Neuronal stem cell (in vitro differentiated cells): ENCODE data around the gene ARHGAP21.
A peak's percentile ranks its signal among the peaks of the same experiment; 100 is the strongest.

Experiments used
- DNase-seq: peaks from one replicate; pipeline ENCODE4 v3.0.0-alpha.2; 2013; ENCODE audit warnings: low spot score
- H2AFZ ChIP-seq: one replicate; pipeline ENCODE4 v1.6.1; 2013; ENCODE audit warnings: mild to moderate bottlenecking, low read length, inconsistent platforms
- H2AK5ac ChIP-seq: 2 replicates; pipeline ENCODE4 v1.6.1; 2013; ENCODE audit warnings: low read depth, mild to moderate bottlenecking, inconsistent platforms, low read length, moderate library complexity, mixed read lengths
- H2BK120ac ChIP-seq: 2 replicates; pipeline ENCODE4 v1.6.1; 2013; ENCODE audit warnings: low read depth, mild to moderate bottlenecking, inconsistent platforms, low read length, moderate library complexity, mixed read lengths
- H2BK12ac ChIP-seq: one replicate; pipeline ENCODE4 v1.6.1; 2013; ENCODE audit warnings: low read length, inconsistent platforms
- H2BK15ac ChIP-seq: 2 replicates; pipeline ENCODE4 v1.6.1; 2013; ENCODE audit warnings: mild to moderate bottlenecking, low read length, inconsistent platforms, mixed read lengths
- H2BK5ac ChIP-seq: one replicate; pipeline ENCODE4 v1.6.1; 2013; ENCODE audit warnings: inconsistent platforms, mild to moderate bottlenecking, low read length, moderate library complexity
- H3K14ac ChIP-seq: one replicate; pipeline ENCODE4 v1.6.1; 2013; ENCODE audit warnings: low read length, inconsistent platforms
- H3K18ac ChIP-seq: 2 replicates; pipeline ENCODE4 v1.6.1; 2013; ENCODE audit warnings: low read length, inconsistent platforms
- H3K23ac ChIP-seq: 2 replicates; pipeline ENCODE4 v1.6.1; 2013; ENCODE audit warnings: low read depth, mild to moderate bottlenecking, mixed read lengths, low read length, inconsistent platforms; ENCODE audit not compliant: poor library complexity
- H3K27ac ChIP-seq: replicated peaks from 3 replicates; pipeline ENCODE4 v1.5.1; 2013; ENCODE audit warnings: low read length, inconsistent platforms
- H3K27me3 ChIP-seq, 3 experiments: 2 replicates each; pipeline ENCODE4 v1.6.1; 2013; ENCODE audit warnings: low read length in 3 of 3, mild to moderate bottlenecking in 2 of 3, inconsistent platforms in 1 of 3, low read depth in 1 of 3, mixed read lengths in 1 of 3, moderate library complexity in 1 of 3; ENCODE audit not compliant: control insufficient read depth in 3 of 3, insufficient read depth in 3 of 3
- H3K36me3 ChIP-seq, 2 donors: replicated peaks in 1 of 2; 2 replicates each; pipeline ENCODE4 v1.6.1; 2013; ENCODE audit warnings: low read length in 2 of 2; ENCODE audit not compliant: control insufficient read depth in 2 of 2, insufficient read depth in 2 of 2
- H3K4ac ChIP-seq: 2 replicates; pipeline ENCODE4 v1.6.1; 2013; ENCODE audit warnings: inconsistent platforms, mild to moderate bottlenecking, low read length, moderate library complexity
- H3K4me1 ChIP-seq, 2 donors: 1 replicate in 1 of 2; 2 replicates in 1 of 2; pipeline ENCODE4 v1.6.1; 2013; ENCODE audit warnings: low read length in 2 of 2, low read depth in 1 of 2; ENCODE audit not compliant: control insufficient read depth in 2 of 2, insufficient read depth in 1 of 2
- H3K4me2 ChIP-seq: one replicate; pipeline ENCODE4 v1.6.1; 2013; ENCODE audit warnings: mild to moderate bottlenecking, low read length, inconsistent platforms; ENCODE audit not compliant: insufficient read depth, poor library complexity, severe bottlenecking
- H3K4me3 ChIP-seq, 2 donors: 2 replicates each; pipeline ENCODE4 v1.5.1; 2013; ENCODE audit warnings: low read length in 2 of 2, mild to moderate bottlenecking in 2 of 2, inconsistent platforms in 1 of 2, moderate library complexity in 1 of 2
- H3K79me1 ChIP-seq: one replicate; pipeline ENCODE4 v1.6.1; 2013; ENCODE audit warnings: low read depth, mild to moderate bottlenecking, inconsistent platforms, low read length, moderate library complexity
- H3K9ac ChIP-seq: one replicate; pipeline ENCODE4 v1.6.1; 2013; ENCODE audit warnings: mild to moderate bottlenecking, low read depth, low read length, inconsistent platforms; ENCODE audit not compliant: poor library complexity
- H3K9me3 ChIP-seq, 2 donors: replicated peaks in 1 of 2; 2 replicates each; pipeline versions ENCODE3 to v1.6.1; 2013; ENCODE audit warnings: low read length in 2 of 2, mild to moderate bottlenecking in 2 of 2, inconsistent platforms in 1 of 2, low read depth in 1 of 2, mixed read lengths in 1 of 2, moderate library complexity in 1 of 2; ENCODE audit not compliant: control insufficient read depth in 2 of 2, insufficient read depth in 1 of 2
- H4K8ac ChIP-seq: one replicate; pipeline ENCODE4 v1.6.1; 2013; ENCODE audit warnings: low read depth, mild to moderate bottlenecking, inconsistent platforms, low read length, moderate library complexity
- H4K91ac ChIP-seq: one replicate; pipeline ENCODE4 v1.6.1; 2013; ENCODE audit warnings: low read length, low read depth, mild to moderate bottlenecking, inconsistent platforms; ENCODE audit not compliant: poor library complexity
- WGBS, 2 donors: extraction: QIAGEN DNeasy Blood & Tissue Kit; methylation state at CpG; one replicate each; pipeline ENCODE4 v1.1.7; 2013; ENCODE audit warnings: missing lambda C conversion rate in 2 of 2, mixed read lengths in 1 of 2; ENCODE audit not compliant: insufficient read length in 2 of 2, insufficient replicate concordance in 1 of 2; ENCODE audit errors: extremely low coverage in 2 of 2; 5-methylcytosine and 5-hydroxymethylcytosine counted together

Gene ARHGAP21

DNA sequence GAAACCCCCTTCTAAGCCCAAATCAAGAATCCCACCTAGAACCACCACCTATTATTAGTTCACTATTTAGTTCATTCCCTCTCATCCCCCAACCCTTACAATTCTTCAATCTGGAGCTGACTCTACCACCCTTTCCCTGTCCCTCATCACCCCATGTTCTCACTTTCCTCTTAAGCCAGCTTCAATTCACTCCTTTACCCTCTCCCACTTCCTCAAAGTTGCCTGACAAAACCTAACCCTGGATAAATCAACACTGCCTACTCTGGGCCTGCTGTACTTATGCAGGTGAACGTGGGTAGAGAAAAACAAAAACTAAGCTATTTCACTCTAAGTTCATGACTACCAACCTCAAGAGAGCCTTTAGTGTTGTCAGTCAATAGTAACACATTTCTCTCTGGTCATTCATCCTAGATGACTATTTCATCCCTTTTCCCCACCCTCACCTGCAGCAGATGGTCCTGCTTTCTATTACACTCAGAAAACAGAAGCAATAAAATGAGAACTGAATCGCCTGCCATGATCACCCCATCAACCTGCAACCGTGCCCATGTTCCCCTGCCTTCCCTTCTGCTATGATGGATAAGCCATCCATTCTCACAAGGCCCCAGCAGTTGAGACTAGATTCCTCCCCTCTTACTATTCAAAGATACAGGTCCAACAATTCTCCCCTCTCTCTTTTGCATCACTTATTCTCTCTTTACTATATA is 52.6 kb downstream of the ARHGAP21 start:
- Histone ChIP-seq H2AK5ac (no peak overlapping the region), H3K18ac (no peak overlapping the region), H4K8ac (no peak overlapping the region), H3K27me3 (no peaks in the 10 kb centered on the region), H2AFZ (no peak overlapping the region), H2BK12ac (no peak overlapping the region), H4K91ac (no peak overlapping the region), H2BK120ac (no peak overlapping the region), H3K9me3 (peaks cover 2 to 36% of the 10 kb centered on the region in 2 donors), H2BK15ac (no peak overlapping the region), H2BK5ac (no peak overlapping the region), H3K14ac (no peak overlapping the region), H3K36me3 (peaks cover 4 to 47% of the 10 kb centered on the region in 2 donors), H3K27ac (no peak overlapping the region), H3K9ac (no peak overlapping the region), H3K79me1 (peaks cover 2% of the 10 kb centered on the region), H3K4me3 (no peak overlapping the region), H3K4me2 (no peak overlapping the region), H3K4ac (no peak overlapping the region), H3K23ac (no peak overlapping the region), H3K4me1 (no peaks in the 10 kb centered on the region)
- no CpG with 5 or more reads among the region's 3 CpGs for WGBS, 2 donors
- no peak for DNase-seq

DNA sequence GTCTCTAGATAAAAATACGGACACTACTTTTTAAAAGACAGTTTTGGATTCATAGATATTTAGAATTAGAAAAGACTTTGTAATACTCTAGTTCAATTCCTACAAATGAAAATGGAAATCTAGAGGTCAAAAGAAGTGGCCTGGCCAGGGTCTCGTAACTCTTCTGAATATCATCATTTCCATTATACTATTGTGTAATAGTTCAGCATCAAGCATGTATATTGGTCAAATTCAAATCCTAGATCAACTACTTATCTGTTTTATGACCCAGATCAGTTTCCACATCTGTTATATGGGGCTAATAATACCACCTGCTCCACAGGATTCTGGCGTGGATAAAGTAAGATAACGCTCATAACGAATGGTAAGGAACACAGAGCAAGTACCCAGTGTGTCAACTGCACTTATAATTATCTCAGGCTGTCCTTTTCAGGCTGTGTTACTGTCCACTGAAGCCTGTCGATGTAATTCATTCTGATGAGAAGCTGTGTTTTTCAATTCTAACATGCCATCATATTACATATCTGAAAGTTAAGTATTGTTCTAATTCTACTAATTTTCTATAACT is 54.3 kb downstream of the ARHGAP21 start:
- Histone ChIP-seq H3K4me2 (no peak overlapping the region), H3K23ac (no peak overlapping the region), H4K8ac (no peak overlapping the region), H3K9ac (no peak overlapping the region), H2AFZ (no peak overlapping the region), H3K36me3 (peaks cover 4 to 60% of the 10 kb centered on the region in 2 donors), H3K27me3 (no peaks in the 10 kb centered on the region), H2AK5ac (no peak overlapping the region), H3K4ac (no peak overlapping the region), H3K4me1 (no peaks in the 10 kb centered on the region), H3K9me3 (peaks cover 2 to 26% of the 10 kb centered on the region in 2 donors), H3K27ac (no peak overlapping the region), H2BK5ac (no peak overlapping the region), H3K4me3 (no peak overlapping the region), H2BK12ac (no peak overlapping the region), H3K79me1 (peaks cover 2% of the 10 kb centered on the region), H3K18ac (no peak overlapping the region), H4K91ac (no peak overlapping the region), H2BK120ac (no peak overlapping the region), H3K14ac (no peak overlapping the region), H2BK15ac (no peak overlapping the region)
- WGBS, 2 donors = no CpG with 5 or more reads among the region's 6 CpGs
- DNase-seq = no peak

DNA sequence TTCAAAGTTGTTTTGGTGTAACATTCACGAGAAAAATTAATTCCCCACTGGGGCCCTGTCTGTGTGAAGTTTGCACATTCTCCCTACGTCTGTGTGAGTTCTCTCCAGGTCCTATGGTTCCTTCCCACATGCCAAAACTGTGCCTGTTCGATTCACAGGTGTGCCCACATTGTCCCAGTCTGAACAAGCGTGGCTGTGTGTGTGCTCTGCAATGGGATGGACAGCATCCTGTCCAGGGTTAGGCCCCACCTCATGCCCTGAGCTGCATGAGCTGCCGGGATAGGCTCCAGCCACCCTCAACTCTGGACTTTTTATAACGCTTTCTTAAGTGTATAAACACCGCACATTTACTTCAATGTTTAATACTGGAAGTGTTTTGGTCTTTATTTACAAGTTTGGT is 55.4 kb downstream of the ARHGAP21 start:
- H3K9me3 ChIP-seq = peaks cover 2 to 26% of the 10 kb centered on the region in 2 donors
- H4K91ac ChIP-seq = no peak overlapping the region
- peaks cover 2% of the 10 kb centered on the region for H3K79me1 ChIP-seq
- no peak overlapping the region for H2BK12ac ChIP-seq
- no peak overlapping the region for H2AK5ac ChIP-seq
- H3K4ac ChIP-seq = no peak overlapping the region
- no peak overlapping the region for H3K23ac ChIP-seq
- H3K27me3 ChIP-seq = no peaks in the 10 kb centered on the region
- H3K9ac ChIP-seq = no peak overlapping the region
- H3K4me2 ChIP-seq = no peak overlapping the region
- H3K27ac ChIP-seq = no peak overlapping the region
- H4K8ac ChIP-seq = peak overlapping the region; percentile 65
- DNase-seq = no peak
- peaks cover 4 to 68% of the 10 kb centered on the region in 2 donors for H3K36me3 ChIP-seq
- no peak overlapping the region for H2AFZ ChIP-seq
- no peaks in the 10 kb centered on the region for H3K4me1 ChIP-seq
- H2BK120ac ChIP-seq = no peak overlapping the region
- no peak overlapping the region for H2BK5ac ChIP-seq
- H3K14ac ChIP-seq = no peak overlapping the region
- H2BK15ac ChIP-seq = no peak overlapping the region
- H3K4me3 ChIP-seq = peak overlapping the region in 1 of 2 donors; percentile 43
- no CpG with 5 or more reads among the region's 7 CpGs for WGBS, 2 donors
- no peak overlapping the region for H3K18ac ChIP-seq

- H3K27ac ChIP-seq = no peak overlapping the region
- H3K23ac ChIP-seq = no peak overlapping the region
- peaks cover 4 to 80% of the 10 kb centered on the region in 2 donors for H3K36me3 ChIP-seq
- H2AK5ac ChIP-seq = no peak overlapping the region
- H2AFZ ChIP-seq = no peak overlapping the region
- WGBS, 2 donors = no CpG with 5 or more reads among the region's 1 CpG
- no peak overlapping the region for H3K4ac ChIP-seq
- H2BK5ac ChIP-seq = no peak overlapping the region
- H2BK15ac ChIP-seq = no peak overlapping the region
- DNase-seq = no peak
- H3K18ac ChIP-seq = no peak overlapping the region
- no peak overlapping the region for H3K14ac ChIP-seq
- H3K4me2 ChIP-seq = no peak overlapping the region
- H4K91ac ChIP-seq = no peak overlapping the region
- H4K8ac ChIP-seq = no peak overlapping the region
- H3K9ac ChIP-seq = no peak overlapping the region
- H3K79me1 ChIP-seq = peaks cover 2% of the 10 kb centered on the region
- H3K27me3 ChIP-seq = no peaks in the 10 kb centered on the region
- no peak overlapping the region for H2BK120ac ChIP-seq
- no peak overlapping the region for H2BK12ac ChIP-seq
- no peak overlapping the region for H3K4me3 ChIP-seq
- H3K4me1 ChIP-seq = no peaks in the 10 kb centered on the region
- H3K9me3 ChIP-seq = peaks cover 2 to 31% of the 10 kb centered on the region in 2 donors
Observed at GRCh38 chr10:24664991-24665390, 58.7 kb downstream of the ARHGAP21 start.
